A549 (cell line): ENCODE results near the gene NDUFB10. TPM values are rescaled to one million over a fixed set of nuclear protein-coding genes. Genes with fewer than 3 reads are reported as not detected.

Experiments
- ATAC-seq, 2 experiments: fragments of 200-7000 bp in 1 of 2; fragments of >200 bp in 1 of 2; cut with Nextera tagmentation in 1 of 2; cut with Tn5 transposase in 1 of 2; 3 replicates each; pipeline versions ENCODE4 v1.8.0 to v1.9.1; 2018 to 2020; ENCODE audit warnings: mild to moderate bottlenecking in 1 of 2, moderate library complexity in 1 of 2
- CTCF ChIA-PET: fragments of 300-600 bp; sonication (Branson Sonifier 250); formaldehyde crosslinking; extraction: SDS; loops from one replicate; lab custom pipeline; 2021; ENCODE audit warnings: antibody characterized with exemption, inconsistent platforms; lab: Yijun Ruan, JAX
- POLR2A ChIA-PET: fragments of 350-600 bp; formaldehyde crosslinking; extraction: SDS; loops from one replicate; lab custom pipeline; 2021; ENCODE audit warnings: antibody characterized with exemption, inconsistent platforms; lab: Yijun Ruan, JAX
- DNase-seq, 2 experiments: peaks; one replicate each; pipeline versions ENCODE4 v3.0.0 to v3.0.0-alpha.2; 2011 to 2016; ENCODE audit warnings: low read depth in 1 of 2, low spot score in 1 of 2
- FAIRE-seq: peaks from 2 replicates; lab custom pipeline; 2011; peaks lifted over from hg19 to GRCh38; lab: Jason Lieb, UNC
- H3K27ac ChIP-seq, 2 experiments: fragments of >200 bp; sonication (Bioruptor Twin); formaldehyde crosslinking; 3 replicates each; pipeline ENCODE4 v1.5.1; 2016 to 2017
- H3K4me1 ChIP-seq: fragments of >200 bp; sonication (Bioruptor Twin); formaldehyde crosslinking; 3 replicates; pipeline ENCODE4 v1.6.1; 2016
- H3K4me2 ChIP-seq: fragments of >200 bp; sonication (Bioruptor Twin); formaldehyde crosslinking; 3 replicates; pipeline ENCODE4 v1.6.1; 2016
- H3K4me3 ChIP-seq: fragments of >200 bp; sonication (Bioruptor Twin); formaldehyde crosslinking; 3 replicates; pipeline ENCODE4 v1.5.1; 2016
- H3K9me3 ChIP-seq: fragments of >200 bp; sonication (Bioruptor Twin); formaldehyde crosslinking; 3 replicates; pipeline ENCODE4 v1.6.1; 2016
- BCL3 ChIP-seq: fragments of >200 bp; sonication (Bioruptor Twin); formaldehyde crosslinking; IDR thresholded peaks from 3 replicates; pipeline ENCODE4 v1.6.1; 2016
- CEBPB ChIP-seq, 2 experiments: fragments of >200 bp in 1 of 2; sonication (Bioruptor Twin) in 1 of 2; formaldehyde crosslinking in 1 of 2; IDR thresholded peaks; 2 replicates each; pipeline ENCODE4 v1.6.1; 2012 to 2016
- CHD2 ChIP-seq: fragments of 150-350 bp; IDR thresholded peaks from 2 replicates; pipeline ENCODE4 v1.6.1; 2014; ENCODE audit warnings: low read length; ENCODE audit not compliant: partially characterized antibody
- CTCF ChIP-seq: fragments of >200 bp; sonication (Bioruptor Twin); formaldehyde crosslinking; IDR thresholded peaks from 3 replicates; pipeline ENCODE4 v1.5.1; 2016
- EHF ChIP-seq: fragments of 250-450 bp; sonication (Bioruptor Pico); IDR thresholded peaks from 2 replicates; pipeline ENCODE4 v1.5.0; 2020; ENCODE audit warnings: mild to moderate bottlenecking
- EHMT2 ChIP-seq: fragments of 200-600 bp; sonication (generic); IDR thresholded peaks from 2 replicates; pipeline ENCODE4 v1.6.1; 2016; ENCODE audit warnings: antibody characterized with exemption, low read depth, mild to moderate bottlenecking, moderate library complexity
- EP300 ChIP-seq, 2 experiments: fragments of >200 bp; sonication (Bioruptor Twin); formaldehyde crosslinking; IDR thresholded peaks; 2 replicates in 1 of 2; 3 replicates in 1 of 2; pipeline ENCODE4 v1.6.1; 2016 to 2017
- HOXA7 ChIP-seq: fragments of 250-450 bp; sonication (Bioruptor Pico); IDR thresholded peaks from 2 replicates; pipeline ENCODE4 v1.5.0; 2020; ENCODE audit warnings: mild to moderate bottlenecking, moderate library complexity
- JUN ChIP-seq, 2 experiments: fragments of >200 bp; sonication (Bioruptor Twin); formaldehyde crosslinking; IDR thresholded peaks; 2 replicates in 1 of 2; 3 replicates in 1 of 2; pipeline ENCODE4 v1.6.1; 2016 to 2017
- JUNB ChIP-seq: fragments of >200 bp; sonication (Bioruptor Twin); formaldehyde crosslinking; IDR thresholded peaks from 2 replicates; pipeline ENCODE4 v1.6.1; 2016
- MAZ ChIP-seq: fragments of 150-350 bp; IDR thresholded peaks from 2 replicates; pipeline ENCODE4 v1.6.1; 2014; ENCODE audit warnings: antibody characterized with exemption, low read depth, low read length, borderline replicate concordance
- MYC ChIP-seq: IDR thresholded peaks from 2 replicates; pipeline ENCODE4 v1.6.1; 2012; ENCODE audit warnings: mild to moderate bottlenecking, inconsistent platforms, low read length, improper control_type of control experiment, borderline replicate concordance
- POLR2A ChIP-seq: IDR thresholded peaks from 2 replicates; pipeline ENCODE4 v1.6.1; 2012; ENCODE audit warnings: mild to moderate bottlenecking, low read length
- RAD21 ChIP-seq, 2 experiments: fragments of >200 bp in 1 of 2; sonication (Bioruptor Twin) in 1 of 2; formaldehyde crosslinking in 1 of 2; IDR thresholded peaks in 1 of 2; conservative IDR thresholded peaks in 1 of 2; 2 replicates in 1 of 2; 3 replicates in 1 of 2; pipeline ENCODE4 v1.6.1; 2012 to 2018; ENCODE audit warnings: inconsistent platforms in 1 of 2
- RARB ChIP-seq: fragments of 250-450 bp; sonication (Bioruptor Pico); IDR thresholded peaks from 2 replicates; pipeline ENCODE4 v1.8.0; 2021; ENCODE audit warnings: mild to moderate bottlenecking, moderate library complexity
- RCOR1 ChIP-seq: fragments of 150-350 bp; IDR thresholded peaks from 2 replicates; pipeline ENCODE4 v1.6.1; 2014; ENCODE audit warnings: antibody characterized with exemption, low read length, low read depth
- RFX5 ChIP-seq: fragments of 450-650 bp; IDR thresholded peaks from 2 replicates; pipeline ENCODE4 v1.7.1; 2014; ENCODE audit warnings: antibody characterized with exemption, mild to moderate bottlenecking, moderate library complexity
- RNF2 ChIP-seq: fragments of 200-600 bp; sonication (generic); IDR thresholded peaks from 2 replicates; pipeline ENCODE4 v1.6.1; 2016; ENCODE audit warnings: low read depth, mild to moderate bottlenecking, antibody characterized with exemption, moderate library complexity, borderline replicate concordance
- SREBF2 ChIP-seq: fragments of 450-650 bp; IDR thresholded peaks from 2 replicates; pipeline ENCODE4 v1.6.1; 2014; ENCODE audit warnings: mild to moderate bottlenecking, moderate library complexity
- TP53 ChIP-seq: fragments of 250-450 bp; sonication (Bioruptor Pico); IDR thresholded peaks from 2 replicates; pipeline ENCODE4 v1.5.0; 2021; ENCODE audit warnings: mild to moderate bottlenecking, moderate library complexity
- ZC3H11A ChIP-seq: fragments of 450-650 bp; IDR thresholded peaks from 2 replicates; pipeline ENCODE4 v1.6.1; 2014; ENCODE audit warnings: antibody characterized with exemption, mild to moderate bottlenecking
- ZFP36 ChIP-seq: fragments of 450-650 bp; IDR thresholded peaks from 2 replicates; pipeline ENCODE4 v1.6.1; 2014; ENCODE audit warnings: borderline replicate concordance; ENCODE audit not compliant: partially characterized antibody
- WGBS: methylation state at CpG from one replicate; pipeline ENCODE4 v1.1.6; 2017; ENCODE audit errors: missing lambda C conversion rate; 5-methylcytosine and 5-hydroxymethylcytosine counted together
- polyA plus RNA-seq, 4 experiments: library from polyadenylated mRNA; depleted of rRNA in 3 of 4; stranded (reverse); fragments of >200 nt; fragmentation: RNase III in 1 of 4; extraction: RNeasy Plus Mini Kit Qiagen cat#74134 plus additional on column Dnase treatment in 1 of 4; gene quantifications; 2 replicates in 3 of 4; 3 replicates in 1 of 4; pipeline ENCODE4 v1.2.3, GENCODE V29; 2011 to 2017
- TF ChIP-seq, protein P1 (sequence below): fragments of >200 bp; sonication (Bioruptor Twin); formaldehyde crosslinking; IDR thresholded peaks from 2 replicates; pipeline ENCODE4 v1.6.1; 2016
- TF ChIP-seq, protein P2 (sequence below): fragments of 250-450 bp; sonication (Bioruptor Pico); IDR thresholded peaks from 2 replicates; pipeline ENCODE4 v1.5.0; 2021; ENCODE audit warnings: mild to moderate bottlenecking, moderate library complexity, borderline replicate concordance
- TF ChIP-seq, protein P3 (sequence below): fragments of 250-450 bp; sonication (Bioruptor Pico); IDR thresholded peaks from 2 replicates; pipeline ENCODE4 v1.5.0; 2020; ENCODE audit warnings: low read depth, mild to moderate bottlenecking, moderate library complexity
- TF ChIP-seq, protein P4 (sequence below): fragments of 450-650 bp; IDR thresholded peaks from 2 replicates; pipeline ENCODE4 v1.6.1; 2014; ENCODE audit warnings: antibody characterized with exemption

The NDUFB10 gene
- polyA plus RNA-seq, 2 of the 4 experiments (the other 2 are of a cell fraction), result 198 to 389 TPM

DNA sequence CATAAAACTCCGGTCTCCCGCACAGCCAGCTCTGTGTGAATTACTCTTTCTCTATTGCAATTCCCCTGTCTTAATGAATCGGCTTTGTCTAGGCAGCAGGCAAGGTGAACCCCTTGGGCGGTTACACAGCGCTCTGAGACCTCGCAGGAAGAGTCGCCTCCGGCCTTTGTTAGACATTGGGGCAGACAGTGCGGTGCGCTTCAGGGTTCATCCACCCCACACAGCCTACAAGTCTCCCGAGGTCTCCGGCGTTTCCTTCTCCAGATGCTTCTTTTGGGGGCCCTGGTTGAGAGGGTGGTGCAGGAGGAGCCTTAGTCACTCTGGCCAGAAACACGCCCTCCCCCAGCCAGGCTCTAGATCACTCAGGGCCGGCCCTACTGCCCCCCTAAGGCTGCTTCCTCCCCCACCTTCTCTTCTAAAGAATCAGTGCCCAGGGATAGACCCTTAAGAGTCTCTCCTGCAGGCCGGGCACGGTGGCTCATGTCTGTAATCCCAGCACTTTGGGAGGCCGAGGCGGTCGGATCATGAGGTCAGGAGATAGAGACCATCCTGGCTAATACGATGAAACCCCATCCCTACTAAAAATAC lies 14.6 kb upstream of the NDUFB10 start:
- POLR2A ChIA-PET, result interaction anchor here (0.6 to 1.9 kb wide), 2 partner anchors 16 to 211 kb away, joined by 4 to 9 read pairs; partner anchors contain the start of gene TRAF7
- Histone ChIP-seq H3K4me1 (peaks cover 19% of the 10 kb centered on the region), H3K9me3 (no peaks in the 10 kb centered on the region), H3K4me2 (no peak overlapping the region), H3K27ac (no peak overlapping the region), H3K4me3 (no peak overlapping the region)
- CTCF ChIA-PET, result interaction anchor here (1.7 to 2.3 kb wide), 4 partner anchors 9 to 76 kb away, joined by 3 to 8 read pairs (median 6); partner anchors contain the start of gene RPL3L
- TF ChIP-seq, protein P1, sequence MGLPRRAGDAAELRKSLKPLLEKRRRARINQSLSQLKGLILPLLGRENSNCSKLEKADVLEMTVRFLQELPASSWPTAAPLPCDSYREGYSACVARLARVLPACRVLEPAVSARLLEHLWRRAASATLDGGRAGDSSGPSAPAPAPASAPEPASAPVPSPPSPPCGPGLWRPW, result no peak
- TF ChIP-seq JUN (IDR thresholded peaks at IDR 0.05) (no peak), RARB (CRISPR knock-in tag) (no peak), CTCF (no peak), HOXA7 (CRISPR knock-in tag) (no peak), CEBPB (IDR thresholded peaks at IDR 0.05) (no peak), MAZ (no peak), RAD21 (conservative IDR thresholded peaks at IDR 0.05 in 1 of 2, IDR thresholded peaks at IDR 0.05 in 1 of 2) (no peak), EP300 (IDR thresholded peaks at IDR 0.05) (no peak), JUNB (no peak), POLR2A (no peak), RNF2 (no peak), CHD2 (no peak), ZFP36 (no peak), TP53 (CRISPR knock-in tag) (no peak)
- TF ChIP-seq, protein P2, sequence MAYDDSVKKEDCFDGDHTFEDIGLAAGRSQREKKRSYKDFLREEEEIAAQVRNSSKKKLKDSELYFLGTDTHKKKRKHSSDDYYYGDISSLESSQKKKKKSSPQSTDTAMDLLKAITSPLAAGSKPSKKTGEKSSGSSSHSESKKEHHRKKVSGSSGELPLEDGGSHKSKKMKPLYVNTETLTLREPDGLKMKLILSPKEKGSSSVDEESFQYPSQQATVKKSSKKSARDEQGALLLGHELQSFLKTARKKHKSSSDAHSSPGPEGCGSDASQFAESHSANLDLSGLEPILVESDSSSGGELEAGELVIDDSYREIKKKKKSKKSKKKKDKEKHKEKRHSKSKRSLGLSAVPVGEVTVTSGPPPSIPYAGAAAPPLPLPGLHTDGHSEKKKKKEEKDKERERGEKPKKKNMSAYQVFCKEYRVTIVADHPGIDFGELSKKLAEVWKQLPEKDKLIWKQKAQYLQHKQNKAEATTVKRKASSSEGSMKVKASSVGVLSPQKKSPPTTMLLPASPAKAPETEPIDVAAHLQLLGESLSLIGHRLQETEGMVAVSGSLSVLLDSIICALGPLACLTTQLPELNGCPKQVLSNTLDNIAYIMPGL (CRISPR knock-in tag), result no peak
- TF ChIP-seq, protein P3, sequence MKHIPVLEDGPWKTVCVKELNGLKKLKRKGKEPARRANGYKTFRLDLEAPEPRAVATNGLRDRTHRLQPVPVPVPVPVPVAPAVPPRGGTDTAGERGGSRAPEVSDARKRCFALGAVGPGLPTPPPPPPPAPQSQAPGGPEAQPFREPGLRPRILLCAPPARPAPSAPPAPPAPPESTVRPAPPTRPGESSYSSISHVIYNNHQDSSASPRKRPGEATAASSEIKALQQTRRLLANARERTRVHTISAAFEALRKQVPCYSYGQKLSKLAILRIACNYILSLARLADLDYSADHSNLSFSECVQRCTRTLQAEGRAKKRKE (CRISPR knock-in tag), result no peak
- FAIRE-seq, result no peak
- no peak for DNase-seq
- 94% methylated on average over 16 of the region's 21 CpGs for WGBS
- ATAC-seq, result no peak

DNA sequence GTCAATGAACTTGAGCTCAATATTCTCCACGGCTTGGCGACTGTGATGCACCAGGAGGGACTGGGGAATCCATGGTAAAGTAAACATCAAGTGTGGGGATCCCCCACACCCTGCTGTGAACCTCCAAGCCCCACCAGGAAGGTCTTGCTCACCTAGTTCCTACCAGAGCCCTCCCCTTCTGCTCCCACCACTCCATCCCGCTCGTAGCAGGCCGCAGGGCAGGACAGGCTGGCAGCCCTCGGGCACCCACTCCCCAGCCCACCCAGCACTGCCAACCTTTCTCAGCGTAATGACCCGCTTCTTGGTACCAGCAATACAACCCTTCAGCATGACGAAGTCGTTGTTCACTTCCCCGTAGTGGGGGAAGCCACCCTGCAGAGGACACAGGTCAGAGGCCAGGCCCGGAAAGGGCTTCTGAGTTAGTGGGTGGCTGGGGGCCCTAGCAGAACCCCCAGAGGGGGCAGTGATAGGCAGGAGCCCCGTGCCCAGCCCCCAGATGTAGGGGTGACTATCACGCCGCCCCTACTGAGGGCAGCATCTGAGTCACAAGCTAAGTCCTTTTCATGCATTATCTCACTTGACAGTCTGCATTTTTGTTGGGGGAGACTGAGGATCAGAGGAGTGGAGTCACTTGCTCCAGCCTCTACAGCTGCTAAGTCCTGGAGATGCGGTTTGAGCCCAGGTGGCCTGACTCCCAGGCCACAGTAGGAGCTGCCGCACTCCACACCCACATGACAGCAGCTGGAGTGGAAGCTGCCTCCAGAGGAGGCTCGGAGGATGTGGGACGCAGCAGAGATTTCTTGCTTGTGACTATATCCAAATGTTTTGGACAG lies 13.6 kb upstream of the NDUFB10 start:
- ATAC-seq (no peak), DNase-seq (no peak), FAIRE-seq (no peak)
- CTCF ChIA-PET, result interaction anchor here (0.8 to 2.5 kb wide), 10 partner anchors 9 to 82 kb away, joined by 3 to 11 read pairs (median 4); partner anchors contain the start of genes NDUFB10 and RPL3L
- H3K27ac ChIP-seq, result no peak overlapping the region
- TF ChIP-seq, protein P3 (CRISPR knock-in tag), result no peak
- no peak for TF ChIP-seq RNF2
- TF ChIP-seq RCOR1, result no peak
- no peak for TF ChIP-seq SREBF2
- TF ChIP-seq BCL3, result no peak
- TF ChIP-seq MYC, result no peak
- no peak for TF ChIP-seq EHMT2
- no peak for TF ChIP-seq ZC3H11A
- TF ChIP-seq HOXA7 (CRISPR knock-in tag), result no peak
- TF ChIP-seq RFX5, result no peak
- no peak for TF ChIP-seq POLR2A
- no peak for TF ChIP-seq TP53 (CRISPR knock-in tag)
- TF ChIP-seq JUN (IDR thresholded peaks at IDR 0.05), result no peak
- TF ChIP-seq, protein P4, sequence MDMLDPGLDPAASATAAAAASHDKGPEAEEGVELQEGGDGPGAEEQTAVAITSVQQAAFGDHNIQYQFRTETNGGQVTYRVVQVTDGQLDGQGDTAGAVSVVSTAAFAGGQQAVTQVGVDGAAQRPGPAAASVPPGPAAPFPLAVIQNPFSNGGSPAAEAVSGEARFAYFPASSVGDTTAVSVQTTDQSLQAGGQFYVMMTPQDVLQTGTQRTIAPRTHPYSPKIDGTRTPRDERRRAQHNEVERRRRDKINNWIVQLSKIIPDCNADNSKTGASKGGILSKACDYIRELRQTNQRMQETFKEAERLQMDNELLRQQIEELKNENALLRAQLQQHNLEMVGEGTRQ, result no peak
- no peak for TF ChIP-seq EHF (CRISPR knock-in tag)
- POLR2A ChIA-PET, result interaction anchor here (1.3 kb wide), 1 partner anchor 19 kb away, joined by 6 read pairs; the partner anchor contains the start of gene RPS2
- WGBS, result 79% methylated on average over 19 of the region's 19 CpGs
- H3K4me1 ChIP-seq, result peaks cover 19% of the 10 kb centered on the region
- no peak overlapping the region for H3K4me2 ChIP-seq
- H3K4me3 ChIP-seq, result no peak overlapping the region
- no peaks in the 10 kb centered on the region for H3K9me3 ChIP-seq
